RWPE1 (cell line): Measurements from ENCODE around the gene PPT1.

Source experiments
- CTCF ChIA-PET: fragments of 350-600 bp; sonication (Branson Sonifier 250); formaldehyde crosslinking; extraction: SDS; loops from one replicate; lab custom pipeline; 2021; lab: Yijun Ruan, JAX
- POLR2A ChIA-PET: fragments of 400-600 bp; formaldehyde crosslinking; extraction: SDS; loops from one replicate; lab custom pipeline; 2020; ENCODE audit warnings: antibody characterized with exemption; ENCODE audit not compliant: low non-redundant PET; lab: Yijun Ruan, JAX
- DNase-seq: peaks from one replicate; pipeline ENCODE4 v3.0.0; 2012; ENCODE audit warnings: low spot score
- H3K27ac ChIP-seq: fragments of 450-650 bp; 2 replicates; pipeline ENCODE4 v1.5.1; 2017
- CTCF ChIP-seq: fragments of 450-650 bp; conservative IDR thresholded peaks from 2 replicates; pipeline ENCODE4 v1.5.1; 2017; ENCODE audit warnings: low read depth, mild to moderate bottlenecking

The PPT1 gene

DNA sequence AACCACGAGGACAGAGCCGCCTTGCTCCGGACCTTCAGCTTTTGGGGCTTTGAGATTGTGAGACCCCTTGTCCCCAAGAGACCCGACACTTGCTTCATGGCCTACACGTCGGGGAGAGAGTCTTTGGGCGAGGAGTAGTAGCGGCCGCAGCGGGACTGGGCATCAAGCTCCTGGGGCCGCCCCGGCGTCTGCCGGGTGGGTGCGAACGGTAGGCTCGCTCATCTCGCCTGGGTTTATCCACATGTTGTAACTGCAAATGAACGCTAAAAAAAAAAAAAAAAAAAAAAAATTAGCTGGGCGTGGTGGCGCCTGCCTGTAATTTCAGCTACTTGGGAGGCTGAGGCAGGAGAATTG lies 36.2 kb upstream of the PPT1 start:
- TF ChIP-seq CTCF = no peak
- no peak for DNase-seq
- no peak overlapping the region for H3K27ac ChIP-seq
- POLR2A ChIA-PET = interaction anchor here (0.6 kb wide), 1 partner anchor 9 kb away, joined by 3 read pairs; no protein-coding TSS in a partner anchor
- CTCF ChIA-PET = interaction anchor here (0.6 to 2.3 kb wide), 3 partner anchors 11 to 50 kb away, joined by 3 to 9 read pairs (median 4); no protein-coding TSS in a partner anchor

- no peak for TF ChIP-seq CTCF
- CTCF ChIA-PET = interaction anchor here (0.6 to 2.3 kb wide), 2 partner anchors 11 to 110 kb away, joined by 3 to 9 read pairs; no protein-coding TSS in a partner anchor
- POLR2A ChIA-PET = interaction anchor here (0.6 kb wide), 1 partner anchor 8 kb away, joined by 3 read pairs; no protein-coding TSS in a partner anchor
- no peak overlapping the region for H3K27ac ChIP-seq
- no peak for DNase-seq
These were observed 35.6 kb upstream of the PPT1 start for GRCh38 chr1:40132383-40133311.

GRCh38 chr1:40130892-40131291 lies 33.8 kb upstream of the PPT1 start:
- POLR2A ChIA-PET = no interaction called here
- no peak overlapping the region for H3K27ac ChIP-seq
- TF ChIP-seq CTCF = no peak

GRCh38 chr1:40122855-40123254 lies 25.8 kb upstream of the PPT1 start:
- TF ChIP-seq CTCF = no peak
- POLR2A ChIA-PET = no interaction called here
- CTCF ChIA-PET = interaction anchor here (0.6 kb wide), 1 partner anchor 58 kb away, joined by 3 read pairs; no protein-coding TSS in a partner anchor
- no peak for DNase-seq
- no peak overlapping the region for H3K27ac ChIP-seq

More at GRCh38 chr1:40130892-40131291, 33.8 kb upstream of the PPT1 start:
- CTCF ChIA-PET = interaction anchor here (0.7 to 1.2 kb wide), 2 partner anchors 22 to 208 kb away, joined by 4 to 5 read pairs; no protein-coding TSS in a partner anchor
- DNase-seq = no peak

DNA sequence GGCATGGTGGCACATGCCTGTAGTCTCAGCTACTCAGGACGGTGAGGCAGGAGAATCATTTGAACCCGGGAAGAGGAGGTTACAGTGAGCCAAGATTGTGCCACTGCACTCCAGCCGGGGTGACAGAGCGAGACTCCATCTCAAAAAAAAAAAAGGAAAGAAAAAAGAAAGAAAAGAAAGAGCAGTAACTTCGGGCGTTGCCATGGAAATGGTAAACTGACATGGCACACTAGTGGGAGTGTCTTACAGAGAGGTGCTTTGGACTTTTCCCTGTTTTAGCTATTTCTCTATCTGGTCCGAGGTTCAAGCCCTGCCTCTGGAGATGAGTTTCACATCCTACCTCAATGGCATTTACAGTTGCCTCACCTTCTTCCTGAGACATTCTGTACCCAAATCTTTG lies 23.1 kb upstream of the PPT1 start:
- ChIA-PET CTCF (no interaction called here), POLR2A (no interaction called here)
- no peak for DNase-seq
- no peak overlapping the region for H3K27ac ChIP-seq
- no peak for TF ChIP-seq CTCF

DNA sequence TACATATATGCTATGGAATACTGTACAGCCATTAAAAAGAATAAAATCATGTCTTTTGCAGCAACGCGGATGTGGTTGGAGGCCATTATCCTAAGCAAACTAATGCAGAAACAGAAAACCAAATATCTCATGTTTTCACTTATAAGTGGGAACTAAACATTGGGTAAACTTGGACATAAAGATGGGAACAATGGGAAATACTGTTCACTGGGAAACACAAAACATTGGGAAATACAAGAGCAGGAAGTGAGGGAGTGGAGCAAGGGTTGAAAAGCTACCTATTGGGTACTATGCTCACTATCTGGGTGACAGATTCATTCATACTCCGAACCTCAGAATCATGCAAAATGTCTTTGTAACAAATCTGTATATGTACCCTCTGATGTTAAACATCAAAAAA lies 17.3 kb upstream of the PPT1 start:
- no peak for TF ChIP-seq CTCF
- ChIA-PET POLR2A (no interaction called here), CTCF (interaction anchor here (0.6 kb wide), 1 partner anchor 187 kb away, joined by 3 read pairs; no protein-coding TSS in a partner anchor)
- no peak for DNase-seq
- H3K27ac ChIP-seq = no peak overlapping the region
